ENCODE data around the gene P2RY6. TPM values are rescaled to one million over a fixed set of nuclear protein-coding genes. Genes with fewer than 3 reads are reported as not detected.
A peak's percentile ranks its signal among the peaks of the same experiment; 100 is the strongest.

The P2RY6 gene
- total RNA-seq, 5 donors from 2014 or later (not counting 1 experiment from before 2014, with no cell fraction given), result 1.4 TPM; not detected in 4

DNA sequence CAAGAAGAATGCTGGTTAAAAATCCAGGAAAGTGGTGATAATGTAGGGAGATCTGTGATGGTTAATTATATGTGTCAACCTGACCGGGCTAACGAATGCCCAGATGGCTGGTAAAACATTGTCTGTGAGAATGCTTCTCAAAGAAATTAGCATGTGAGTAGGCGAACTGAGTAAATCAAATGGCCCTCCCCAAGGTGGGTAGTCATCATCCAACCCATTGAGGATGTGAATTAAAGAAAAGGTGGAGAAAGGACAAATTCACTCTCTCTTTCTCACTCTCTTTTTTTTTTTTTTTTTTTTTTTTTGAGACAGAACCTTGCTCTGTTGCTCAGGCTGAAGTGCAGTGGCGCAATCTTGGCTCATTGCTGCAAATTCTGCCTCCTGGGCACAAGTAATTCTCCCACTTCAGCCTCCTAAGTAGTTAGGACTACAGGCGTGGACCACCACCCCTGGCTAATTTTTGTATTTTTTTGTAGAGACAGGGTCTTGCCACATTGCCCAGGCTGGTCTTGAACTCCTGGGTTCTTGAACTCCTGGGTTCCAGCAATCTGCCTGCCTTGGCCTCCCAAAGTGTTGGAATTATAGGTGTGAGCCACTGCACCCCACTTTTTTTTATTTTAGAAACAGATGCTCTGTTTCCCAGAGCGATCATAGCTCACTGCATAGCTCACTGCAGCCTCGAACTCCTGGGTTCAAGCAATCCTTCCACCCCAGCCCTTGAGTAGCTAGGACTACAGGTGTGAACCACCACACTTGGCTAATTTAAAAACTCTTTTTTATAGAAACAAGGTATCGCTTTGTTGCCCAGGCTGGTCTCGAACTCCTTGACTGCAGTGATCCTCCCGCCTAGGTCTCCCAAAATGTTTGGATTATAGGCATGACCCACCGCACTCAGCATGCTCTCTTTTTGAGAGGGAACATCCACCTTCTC is 22.0 kb upstream of the P2RY6 start:
- H3K9me3 ChIP-seq, result no peaks in the 10 kb centered on the region
- H3K4me1 ChIP-seq (ENCODE audit: control insufficient read depth in 1 of 2, extremely low read depth in 1 of 2, insufficient read depth in 2 of 2, low read length in 2 of 2), result no peaks in the 10 kb centered on the region
- ATAC-seq (replicated peaks in 1 of 4) (no peak), DNase-seq (no peak)
- no peak overlapping the region for H3K4me3 ChIP-seq (ENCODE audit: control insufficient read depth in 1 of 2, extremely low read depth in 1 of 2, low read length in 1 of 2)
- ChIA-PET POLR2A (no interaction called here), CTCF (interaction anchor here in 1 of 2 donors (0.6 kb wide), 1 partner anchor 297 kb away, joined by 4 read pairs; no protein-coding TSS in a partner anchor)
- Mint-ChIP-seq H3K4me1 (peaks cover 0 to 2% (median 0%) of the 10 kb centered on the region in 3 donors), H3K36me3 (no peaks in the 10 kb centered on the region), H3K4me3 (no peak overlapping the region), H3K9me3 (no peaks in the 10 kb centered on the region), H3K27me3 (no peaks in the 10 kb centered on the region), H3K27ac (no peak overlapping the region)
- H3K27me3 ChIP-seq (replicated peaks in 1 of 2; ENCODE audit: control insufficient read depth in 2 of 2, extremely low read depth in 1 of 2, insufficient read depth in 2 of 2, low read length in 1 of 2), result no peaks in the 10 kb centered on the region
- over 99% methylated on average over 7 of the region's 11 CpGs for WGBS (ENCODE audit: insufficient coverage)
- H3K36me3 ChIP-seq (ENCODE audit: control insufficient read depth in 2 of 2, extremely low read depth in 1 of 2, insufficient read depth in 1 of 2, low read length in 1 of 2), result no peaks in the 10 kb centered on the region
- no peak overlapping the region for H3K27ac ChIP-seq (ENCODE audit: low read length)

DNA sequence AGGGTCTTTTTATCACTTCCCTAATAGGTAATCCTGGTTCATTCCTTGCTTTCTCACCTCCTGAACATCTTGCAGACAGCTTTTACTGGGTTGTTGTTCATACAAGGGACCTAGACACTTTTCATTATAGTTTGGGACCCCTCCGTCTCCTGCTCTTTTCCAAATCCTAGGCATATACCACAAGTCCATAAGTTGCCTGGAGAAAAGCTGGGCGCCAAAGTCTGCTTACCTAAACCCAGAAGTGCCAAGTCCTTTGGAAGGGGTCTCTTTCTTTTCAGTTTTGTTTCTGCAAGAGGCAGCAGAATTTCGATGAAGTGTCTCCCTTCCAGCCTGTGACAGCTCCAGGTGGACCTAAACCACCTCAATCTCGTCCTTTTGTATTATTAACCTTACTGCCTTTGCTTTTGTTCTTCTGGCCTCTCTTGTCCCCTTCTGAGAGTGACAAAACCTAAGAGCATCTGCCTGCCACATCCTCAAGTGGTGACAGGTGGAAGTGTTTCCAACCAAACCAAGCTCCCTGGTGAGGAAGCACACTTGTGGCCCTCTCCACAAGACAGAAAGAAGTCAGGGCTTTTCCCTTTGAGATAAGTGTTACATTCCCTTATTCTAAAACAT is 19.5 kb upstream of the P2RY6 start:
- Histone ChIP-seq H3K36me3 (ENCODE audit: control insufficient read depth in 2 of 2, extremely low read depth in 1 of 2, insufficient read depth in 1 of 2, low read length in 1 of 2) (no peaks in the 10 kb centered on the region), H3K27me3 (replicated peaks in 1 of 2; ENCODE audit: control insufficient read depth in 2 of 2, extremely low read depth in 1 of 2, insufficient read depth in 2 of 2, low read length in 1 of 2) (no peaks in the 10 kb centered on the region), H3K9me3 (no peaks in the 10 kb centered on the region), H3K27ac (ENCODE audit: low read length) (no peak overlapping the region), H3K4me1 (ENCODE audit: control insufficient read depth in 1 of 2, extremely low read depth in 1 of 2, insufficient read depth in 2 of 2, low read length in 2 of 2) (no peaks in the 10 kb centered on the region), H3K4me3 (ENCODE audit: control insufficient read depth in 1 of 2, extremely low read depth in 1 of 2, low read length in 1 of 2) (no peak overlapping the region)
- Mint-ChIP-seq H3K4me1 (no peaks in the 10 kb centered on the region), H3K9me3 (no peaks in the 10 kb centered on the region), H3K4me3 (no peak overlapping the region), H3K27ac (no peak overlapping the region), H3K27me3 (no peaks in the 10 kb centered on the region), H3K36me3 (no peaks in the 10 kb centered on the region)
- ATAC-seq (replicated peaks in 1 of 4) (peak in 2 of 4 experiments; percentile 36 to 42), DNase-seq (peak in 1 of 35 experiments; percentile 12)
- 94% methylated on average over 3 of the region's 4 CpGs for WGBS (ENCODE audit: insufficient coverage)
- POLR2A ChIA-PET, result no interaction called here
- CTCF ChIA-PET, result no interaction called here

DNA sequence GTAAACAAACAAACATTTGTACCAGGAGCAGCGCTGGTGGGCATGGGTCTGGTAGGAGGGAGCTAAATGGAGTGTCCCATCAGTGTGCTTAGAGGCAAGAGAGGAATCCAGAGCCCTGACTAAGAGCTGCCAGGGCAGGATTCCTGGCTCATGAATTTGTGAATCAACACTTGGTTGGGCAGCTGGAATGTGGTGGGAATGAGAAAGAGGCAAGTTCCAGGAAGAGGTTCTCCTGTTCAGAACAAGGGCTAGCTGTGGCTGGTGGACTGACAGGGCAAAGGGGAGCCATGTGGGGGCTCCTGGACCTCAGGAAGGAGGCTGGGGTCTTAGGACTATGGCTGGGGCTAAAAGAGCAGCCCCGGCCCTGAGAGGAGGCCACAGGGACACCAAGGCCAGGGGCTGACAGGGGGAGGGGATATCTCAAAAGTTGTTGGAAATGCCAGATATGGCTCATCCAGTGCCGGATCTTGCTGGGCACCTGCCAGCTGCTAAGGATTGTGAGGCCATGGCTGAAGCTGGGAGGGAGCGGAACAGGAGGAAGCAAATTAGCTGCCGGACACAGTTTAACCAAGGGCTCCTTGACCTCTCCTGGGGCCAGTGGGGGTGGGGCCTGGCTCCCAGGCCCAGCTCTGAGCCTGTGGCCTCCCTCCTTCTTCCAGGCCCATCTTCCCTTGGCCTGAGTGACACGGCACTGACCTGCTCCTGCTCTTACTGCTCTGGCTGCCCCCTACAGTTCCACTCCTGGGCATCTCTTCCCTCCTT is 14.6 kb upstream of the P2RY6 start:
- Histone ChIP-seq H3K27me3 (replicated peaks in 1 of 2; ENCODE audit: control insufficient read depth in 2 of 2, extremely low read depth in 1 of 2, insufficient read depth in 2 of 2, low read length in 1 of 2) (peaks cover 0 to 9% of the 10 kb centered on the region in 2 experiments), H3K9me3 (no peaks in the 10 kb centered on the region), H3K36me3 (ENCODE audit: control insufficient read depth in 2 of 2, extremely low read depth in 1 of 2, insufficient read depth in 1 of 2, low read length in 1 of 2) (no peaks in the 10 kb centered on the region), H3K4me1 (ENCODE audit: control insufficient read depth in 1 of 2, extremely low read depth in 1 of 2, insufficient read depth in 2 of 2, low read length in 2 of 2) (no peaks in the 10 kb centered on the region), H3K27ac (ENCODE audit: low read length) (no peak overlapping the region), H3K4me3 (ENCODE audit: control insufficient read depth in 1 of 2, extremely low read depth in 1 of 2, low read length in 1 of 2) (no peak overlapping the region)
- H3K36me3 Mint-ChIP-seq, result no peaks in the 10 kb centered on the region
- H3K27ac Mint-ChIP-seq, result no peak overlapping the region
- no peaks in the 10 kb centered on the region for H3K4me1 Mint-ChIP-seq
- no peaks in the 10 kb centered on the region for H3K9me3 Mint-ChIP-seq
- CTCF ChIA-PET, result no interaction called here
- ATAC-seq (replicated peaks in 1 of 4) (no peak), DNase-seq (peak in 1 of 35 experiments; percentile 11)
- WGBS (ENCODE audit: insufficient coverage), result 98% methylated on average over 5 of the region's 6 CpGs
- POLR2A ChIA-PET, result no interaction called here
- no peak overlapping the region for H3K4me3 Mint-ChIP-seq
- H3K27me3 Mint-ChIP-seq, result peaks cover 0 to 7% of the 10 kb centered on the region in 2 donors

DNA sequence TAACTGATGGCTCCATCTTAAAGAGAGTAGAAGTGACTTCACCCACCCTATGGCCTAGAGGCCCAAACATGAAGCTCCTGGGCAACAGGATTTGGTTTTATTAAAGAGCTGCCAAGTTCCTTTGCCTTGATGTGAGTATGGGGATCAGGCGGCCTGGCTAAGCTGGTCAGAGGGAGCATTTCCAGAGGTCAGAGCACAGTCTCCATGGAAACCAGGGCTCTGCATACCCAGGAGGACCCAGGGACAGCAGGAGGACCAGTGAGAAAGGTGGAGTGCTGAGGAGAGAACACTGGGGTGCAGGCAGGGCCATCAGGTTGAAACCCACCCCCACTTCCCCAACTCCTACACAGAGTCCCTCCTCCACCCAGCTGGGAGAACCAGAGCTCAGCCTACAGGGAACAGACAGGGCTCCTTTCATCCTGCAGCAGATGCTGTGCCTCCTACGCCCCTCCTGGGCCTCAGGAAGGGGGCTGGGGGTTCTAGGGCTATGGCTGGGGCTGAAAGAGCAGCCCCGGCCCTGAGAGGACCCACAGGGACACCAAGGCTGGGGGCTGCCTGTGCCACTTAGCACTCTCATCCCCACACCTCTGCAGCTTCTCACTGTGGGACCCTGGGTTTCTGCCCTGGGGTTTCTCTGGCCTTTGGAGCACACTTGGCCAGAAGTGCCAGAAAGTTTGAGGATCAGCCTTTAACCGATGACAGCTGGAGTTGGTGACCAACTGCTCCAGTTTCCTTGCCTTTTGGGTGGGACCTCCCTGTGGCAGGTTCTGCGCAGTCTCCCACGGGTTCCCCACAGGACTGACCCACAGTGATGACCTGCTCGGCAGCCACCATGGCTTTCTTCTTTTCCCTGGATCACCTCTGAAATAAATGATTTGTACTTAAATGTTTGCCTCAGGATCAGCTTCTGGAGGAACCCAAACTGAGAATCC is 13.8 kb upstream of the P2RY6 start:
- no peak overlapping the region for H3K4me3 Mint-ChIP-seq
- ChIA-PET CTCF (interaction anchor here in 1 of 2 donors (0.6 kb wide), 1 partner anchor 334 kb away, joined by 7 read pairs; no protein-coding TSS in a partner anchor), POLR2A (interaction anchor here in 1 of 2 donors (0.6 kb wide), 1 partner anchor 1997 kb away, joined by 3 read pairs; no protein-coding TSS in a partner anchor)
- Histone ChIP-seq H3K27ac (ENCODE audit: low read length) (no peak overlapping the region), H3K4me1 (ENCODE audit: control insufficient read depth in 1 of 2, extremely low read depth in 1 of 2, insufficient read depth in 2 of 2, low read length in 2 of 2) (no peaks in the 10 kb centered on the region), H3K27me3 (replicated peaks in 1 of 2; ENCODE audit: control insufficient read depth in 2 of 2, extremely low read depth in 1 of 2, insufficient read depth in 2 of 2, low read length in 1 of 2) (peaks cover 0 to 15% of the 10 kb centered on the region in 2 experiments), H3K9me3 (no peaks in the 10 kb centered on the region), H3K36me3 (ENCODE audit: control insufficient read depth in 2 of 2, extremely low read depth in 1 of 2, insufficient read depth in 1 of 2, low read length in 1 of 2) (no peaks in the 10 kb centered on the region), H3K4me3 (ENCODE audit: control insufficient read depth in 1 of 2, extremely low read depth in 1 of 2, low read length in 1 of 2) (no peak overlapping the region)
- 70% methylated on average over 5 of the region's 7 CpGs for WGBS (ENCODE audit: insufficient coverage)
- H3K27ac Mint-ChIP-seq, result no peak overlapping the region
- DNase-seq (peak in 1 of 35 experiments; percentile 14), ATAC-seq (replicated peaks in 1 of 4) (no peak)
- H3K4me1 Mint-ChIP-seq, result no peaks in the 10 kb centered on the region
- no peaks in the 10 kb centered on the region for H3K36me3 Mint-ChIP-seq
- H3K9me3 Mint-ChIP-seq, result no peaks in the 10 kb centered on the region
- H3K27me3 Mint-ChIP-seq, result peaks cover 5 to 16% of the 10 kb centered on the region in 2 donors

DNA sequence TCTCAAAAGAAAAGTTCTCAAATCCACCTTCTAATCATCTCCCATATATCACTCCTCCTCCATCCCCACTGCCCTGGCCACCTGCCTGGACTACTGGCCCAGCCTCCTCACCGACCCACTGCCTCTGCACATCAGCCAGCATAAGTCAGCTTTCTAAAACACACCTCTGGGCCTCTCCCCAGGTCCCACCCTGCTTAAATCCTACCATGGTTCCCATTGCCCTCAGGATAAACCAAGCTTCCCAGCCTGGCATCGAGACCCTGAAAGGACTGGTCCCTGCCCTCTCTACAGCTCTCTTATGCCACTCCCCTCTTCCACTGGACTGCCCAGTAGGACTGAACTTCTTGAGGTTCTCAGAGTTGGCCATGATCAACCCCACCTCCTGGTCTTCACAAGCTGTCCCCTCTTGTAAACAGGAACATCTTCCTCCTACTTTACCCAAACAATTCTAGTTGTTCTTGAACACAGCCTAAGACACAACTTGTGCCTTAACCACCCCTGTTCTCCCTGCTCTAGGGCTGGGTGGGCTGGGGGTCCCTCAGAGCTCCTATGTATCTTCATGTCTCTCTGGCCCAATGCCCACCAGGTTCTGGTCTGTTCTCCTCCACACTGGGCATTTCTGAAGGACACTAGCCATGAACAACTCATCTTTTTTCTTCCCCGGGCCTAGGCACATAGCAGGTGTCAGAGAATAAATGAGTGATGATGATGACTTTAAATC is 12.6 kb upstream of the P2RY6 start:
- DNase-seq (peak in 1 of 35 experiments; percentile 2), ATAC-seq (replicated peaks in 1 of 4) (no peak)
- peaks cover 0 to 26% of the 10 kb centered on the region in 2 experiments for H3K27me3 ChIP-seq (replicated peaks in 1 of 2; ENCODE audit: control insufficient read depth in 2 of 2, extremely low read depth in 1 of 2, insufficient read depth in 2 of 2, low read length in 1 of 2)
- POLR2A ChIA-PET, result interaction anchor here in 1 of 2 donors (0.6 to 0.7 kb wide), 2 partner anchors 26 to 1996 kb away, joined by 3 to 8 read pairs; no protein-coding TSS in a partner anchor
- H3K4me3 Mint-ChIP-seq, result no peak overlapping the region
- H3K27me3 Mint-ChIP-seq, result peaks cover 11 to 24% of the 10 kb centered on the region in 2 donors
- no peaks in the 10 kb centered on the region for H3K9me3 ChIP-seq
- no peak overlapping the region for H3K27ac Mint-ChIP-seq
- WGBS (ENCODE audit: insufficient coverage), result 75% methylated on average over 2 of the region's 3 CpGs
- H3K9me3 Mint-ChIP-seq, result no peaks in the 10 kb centered on the region
- H3K27ac ChIP-seq (ENCODE audit: low read length), result no peak overlapping the region
- H3K4me1 ChIP-seq (ENCODE audit: control insufficient read depth in 1 of 2, extremely low read depth in 1 of 2, insufficient read depth in 2 of 2, low read length in 2 of 2), result no peaks in the 10 kb centered on the region
- no peak overlapping the region for H3K4me3 ChIP-seq (ENCODE audit: control insufficient read depth in 1 of 2, extremely low read depth in 1 of 2, low read length in 1 of 2)
- H3K36me3 ChIP-seq (ENCODE audit: control insufficient read depth in 2 of 2, extremely low read depth in 1 of 2, insufficient read depth in 1 of 2, low read length in 1 of 2), result no peaks in the 10 kb centered on the region
- CTCF ChIA-PET, result no interaction called here
- H3K36me3 Mint-ChIP-seq, result no peaks in the 10 kb centered on the region
- H3K4me1 Mint-ChIP-seq, result peaks cover 0 to under 1% (median 0%) of the 10 kb centered on the region in 3 donors

Data from T-cell (primary cell).